ENCODE results near the gene PGBD5. TPM values are rescaled to one million over a fixed set of nuclear protein-coding genes. Genes with fewer than 3 reads are reported as not detected.

PGBD5 gene
- total and polyA plus RNA-seq, 9 of the 15 experiments (the other 6 are each of a cell fraction or from before 2014, with no cell fraction given): under 0.01 to 0.40 (median 0.10) TPM; not detected in 3

DNA sequence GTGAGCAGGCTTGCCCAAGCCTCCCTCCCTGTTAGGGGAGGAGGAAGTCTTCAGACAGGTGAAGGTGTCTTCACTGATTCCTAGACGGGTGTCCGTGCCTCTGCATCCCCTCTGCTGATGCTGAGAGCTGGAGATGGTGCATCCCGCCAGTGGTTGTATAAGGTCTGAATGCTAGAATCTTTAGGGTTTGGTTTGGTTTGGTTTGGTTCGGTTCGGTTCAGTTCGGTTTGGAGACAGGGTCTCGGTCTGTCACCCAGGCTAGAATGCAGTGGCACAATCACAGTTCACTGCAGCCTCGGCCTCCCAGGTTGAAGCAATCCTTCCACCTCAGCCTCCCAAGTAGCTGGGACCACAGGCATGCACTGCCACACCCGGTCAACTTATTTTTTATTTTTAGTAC, 153.6 kb downstream of the PGBD5 start (continued):
- TF ChIP-seq, protein P1, sequence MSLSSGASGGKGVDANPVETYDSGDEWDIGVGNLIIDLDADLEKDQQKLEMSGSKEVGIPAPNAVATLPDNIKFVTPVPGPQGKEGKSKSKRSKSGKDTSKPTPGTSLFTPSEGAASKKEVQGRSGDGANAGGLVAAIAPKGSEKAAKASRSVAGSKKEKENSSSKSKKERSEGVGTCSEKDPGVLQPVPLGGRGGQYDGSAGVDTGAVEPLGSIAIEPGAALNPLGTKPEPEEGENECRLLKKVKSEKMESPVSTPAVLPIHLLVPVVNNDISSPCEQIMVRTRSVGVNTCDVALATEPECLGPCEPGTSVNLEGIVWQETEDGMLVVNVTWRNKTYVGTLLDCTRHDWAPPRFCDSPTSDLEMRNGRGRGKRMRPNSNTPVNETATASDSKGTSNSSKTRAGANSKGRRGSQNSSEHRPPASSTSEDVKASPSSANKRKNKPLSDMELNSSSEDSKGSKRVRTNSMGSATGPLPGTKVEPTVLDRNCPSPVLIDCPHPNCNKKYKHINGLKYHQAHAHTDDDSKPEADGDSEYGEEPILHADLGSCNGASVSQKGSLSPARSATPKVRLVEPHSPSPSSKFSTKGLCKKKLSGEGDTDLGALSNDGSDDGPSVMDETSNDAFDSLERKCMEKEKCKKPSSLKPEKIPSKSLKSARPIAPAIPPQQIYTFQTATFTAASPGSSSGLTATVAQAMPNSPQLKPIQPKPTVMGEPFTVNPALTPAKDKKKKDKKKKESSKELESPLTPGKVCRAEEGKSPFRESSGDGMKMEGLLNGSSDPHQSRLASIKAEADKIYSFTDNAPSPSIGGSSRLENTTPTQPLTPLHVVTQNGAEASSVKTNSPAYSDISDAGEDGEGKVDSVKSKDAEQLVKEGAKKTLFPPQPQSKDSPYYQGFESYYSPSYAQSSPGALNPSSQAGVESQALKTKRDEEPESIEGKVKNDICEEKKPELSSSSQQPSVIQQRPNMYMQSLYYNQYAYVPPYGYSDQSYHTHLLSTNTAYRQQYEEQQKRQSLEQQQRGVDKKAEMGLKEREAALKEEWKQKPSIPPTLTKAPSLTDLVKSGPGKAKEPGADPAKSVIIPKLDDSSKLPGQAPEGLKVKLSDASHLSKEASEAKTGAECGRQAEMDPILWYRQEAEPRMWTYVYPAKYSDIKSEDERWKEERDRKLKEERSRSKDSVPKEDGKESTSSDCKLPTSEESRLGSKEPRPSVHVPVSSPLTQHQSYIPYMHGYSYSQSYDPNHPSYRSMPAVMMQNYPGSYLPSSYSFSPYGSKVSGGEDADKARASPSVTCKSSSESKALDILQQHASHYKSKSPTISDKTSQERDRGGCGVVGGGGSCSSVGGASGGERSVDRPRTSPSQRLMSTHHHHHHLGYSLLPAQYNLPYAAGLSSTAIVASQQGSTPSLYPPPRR (CRISPR knock-in tag; IDR thresholded peaks at IDR 0.05; ENCODE audit: borderline replicate concordance): no peak
- no peak for TF ChIP-seq FIP1L1 (IDR thresholded peaks at IDR 0.05; ENCODE audit: low read depth, low read length, poor library complexity, severe bottlenecking)
- TF ChIP-seq, protein P2, sequence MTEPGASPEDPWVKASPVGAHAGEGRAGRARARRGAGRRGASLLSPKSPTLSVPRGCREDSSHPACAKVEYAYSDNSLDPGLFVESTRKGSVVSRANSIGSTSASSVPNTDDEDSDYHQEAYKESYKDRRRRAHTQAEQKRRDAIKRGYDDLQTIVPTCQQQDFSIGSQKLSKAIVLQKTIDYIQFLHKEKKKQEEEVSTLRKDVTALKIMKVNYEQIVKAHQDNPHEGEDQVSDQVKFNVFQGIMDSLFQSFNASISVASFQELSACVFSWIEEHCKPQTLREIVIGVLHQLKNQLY (CRISPR knock-in tag; conservative IDR thresholded peaks at IDR 0.05): no peak
- no peak for TF ChIP-seq HIVEP1 (CRISPR knock-in tag; IDR thresholded peaks at IDR 0.05)
- TF ChIP-seq CBX1 (IDR thresholded peaks at IDR 0.05; ENCODE audit: low read depth): no peak
- TF ChIP-seq, protein P3, sequence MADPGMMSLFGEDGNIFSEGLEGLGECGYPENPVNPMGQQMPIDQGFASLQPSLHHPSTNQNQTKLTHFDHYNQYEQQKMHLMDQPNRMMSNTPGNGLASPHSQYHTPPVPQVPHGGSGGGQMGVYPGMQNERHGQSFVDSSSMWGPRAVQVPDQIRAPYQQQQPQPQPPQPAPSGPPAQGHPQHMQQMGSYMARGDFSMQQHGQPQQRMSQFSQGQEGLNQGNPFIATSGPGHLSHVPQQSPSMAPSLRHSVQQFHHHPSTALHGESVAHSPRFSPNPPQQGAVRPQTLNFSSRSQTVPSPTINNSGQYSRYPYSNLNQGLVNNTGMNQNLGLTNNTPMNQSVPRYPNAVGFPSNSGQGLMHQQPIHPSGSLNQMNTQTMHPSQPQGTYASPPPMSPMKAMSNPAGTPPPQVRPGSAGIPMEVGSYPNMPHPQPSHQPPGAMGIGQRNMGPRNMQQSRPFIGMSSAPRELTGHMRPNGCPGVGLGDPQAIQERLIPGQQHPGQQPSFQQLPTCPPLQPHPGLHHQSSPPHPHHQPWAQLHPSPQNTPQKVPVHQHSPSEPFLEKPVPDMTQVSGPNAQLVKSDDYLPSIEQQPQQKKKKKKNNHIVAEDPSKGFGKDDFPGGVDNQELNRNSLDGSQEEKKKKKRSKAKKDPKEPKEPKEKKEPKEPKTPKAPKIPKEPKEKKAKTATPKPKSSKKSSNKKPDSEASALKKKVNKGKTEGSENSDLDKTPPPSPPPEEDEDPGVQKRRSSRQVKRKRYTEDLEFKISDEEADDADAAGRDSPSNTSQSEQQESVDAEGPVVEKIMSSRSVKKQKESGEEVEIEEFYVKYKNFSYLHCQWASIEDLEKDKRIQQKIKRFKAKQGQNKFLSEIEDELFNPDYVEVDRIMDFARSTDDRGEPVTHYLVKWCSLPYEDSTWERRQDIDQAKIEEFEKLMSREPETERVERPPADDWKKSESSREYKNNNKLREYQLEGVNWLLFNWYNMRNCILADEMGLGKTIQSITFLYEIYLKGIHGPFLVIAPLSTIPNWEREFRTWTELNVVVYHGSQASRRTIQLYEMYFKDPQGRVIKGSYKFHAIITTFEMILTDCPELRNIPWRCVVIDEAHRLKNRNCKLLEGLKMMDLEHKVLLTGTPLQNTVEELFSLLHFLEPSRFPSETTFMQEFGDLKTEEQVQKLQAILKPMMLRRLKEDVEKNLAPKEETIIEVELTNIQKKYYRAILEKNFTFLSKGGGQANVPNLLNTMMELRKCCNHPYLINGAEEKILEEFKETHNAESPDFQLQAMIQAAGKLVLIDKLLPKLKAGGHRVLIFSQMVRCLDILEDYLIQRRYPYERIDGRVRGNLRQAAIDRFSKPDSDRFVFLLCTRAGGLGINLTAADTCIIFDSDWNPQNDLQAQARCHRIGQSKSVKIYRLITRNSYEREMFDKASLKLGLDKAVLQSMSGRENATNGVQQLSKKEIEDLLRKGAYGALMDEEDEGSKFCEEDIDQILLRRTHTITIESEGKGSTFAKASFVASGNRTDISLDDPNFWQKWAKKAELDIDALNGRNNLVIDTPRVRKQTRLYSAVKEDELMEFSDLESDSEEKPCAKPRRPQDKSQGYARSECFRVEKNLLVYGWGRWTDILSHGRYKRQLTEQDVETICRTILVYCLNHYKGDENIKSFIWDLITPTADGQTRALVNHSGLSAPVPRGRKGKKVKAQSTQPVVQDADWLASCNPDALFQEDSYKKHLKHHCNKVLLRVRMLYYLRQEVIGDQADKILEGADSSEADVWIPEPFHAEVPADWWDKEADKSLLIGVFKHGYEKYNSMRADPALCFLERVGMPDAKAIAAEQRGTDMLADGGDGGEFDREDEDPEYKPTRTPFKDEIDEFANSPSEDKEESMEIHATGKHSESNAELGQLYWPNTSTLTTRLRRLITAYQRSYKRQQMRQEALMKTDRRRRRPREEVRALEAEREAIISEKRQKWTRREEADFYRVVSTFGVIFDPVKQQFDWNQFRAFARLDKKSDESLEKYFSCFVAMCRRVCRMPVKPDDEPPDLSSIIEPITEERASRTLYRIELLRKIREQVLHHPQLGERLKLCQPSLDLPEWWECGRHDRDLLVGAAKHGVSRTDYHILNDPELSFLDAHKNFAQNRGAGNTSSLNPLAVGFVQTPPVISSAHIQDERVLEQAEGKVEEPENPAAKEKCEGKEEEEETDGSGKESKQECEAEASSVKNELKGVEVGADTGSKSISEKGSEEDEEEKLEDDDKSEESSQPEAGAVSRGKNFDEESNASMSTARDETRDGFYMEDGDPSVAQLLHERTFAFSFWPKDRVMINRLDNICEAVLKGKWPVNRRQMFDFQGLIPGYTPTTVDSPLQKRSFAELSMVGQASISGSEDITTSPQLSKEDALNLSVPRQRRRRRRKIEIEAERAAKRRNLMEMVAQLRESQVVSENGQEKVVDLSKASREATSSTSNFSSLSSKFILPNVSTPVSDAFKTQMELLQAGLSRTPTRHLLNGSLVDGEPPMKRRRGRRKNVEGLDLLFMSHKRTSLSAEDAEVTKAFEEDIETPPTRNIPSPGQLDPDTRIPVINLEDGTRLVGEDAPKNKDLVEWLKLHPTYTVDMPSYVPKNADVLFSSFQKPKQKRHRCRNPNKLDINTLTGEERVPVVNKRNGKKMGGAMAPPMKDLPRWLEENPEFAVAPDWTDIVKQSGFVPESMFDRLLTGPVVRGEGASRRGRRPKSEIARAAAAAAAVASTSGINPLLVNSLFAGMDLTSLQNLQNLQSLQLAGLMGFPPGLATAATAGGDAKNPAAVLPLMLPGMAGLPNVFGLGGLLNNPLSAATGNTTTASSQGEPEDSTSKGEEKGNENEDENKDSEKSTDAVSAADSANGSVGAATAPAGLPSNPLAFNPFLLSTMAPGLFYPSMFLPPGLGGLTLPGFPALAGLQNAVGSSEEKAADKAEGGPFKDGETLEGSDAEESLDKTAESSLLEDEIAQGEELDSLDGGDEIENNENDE (IDR thresholded peaks at IDR 0.05; ENCODE audit: low read depth, low read length): no peak
- TF ChIP-seq, protein P4, sequence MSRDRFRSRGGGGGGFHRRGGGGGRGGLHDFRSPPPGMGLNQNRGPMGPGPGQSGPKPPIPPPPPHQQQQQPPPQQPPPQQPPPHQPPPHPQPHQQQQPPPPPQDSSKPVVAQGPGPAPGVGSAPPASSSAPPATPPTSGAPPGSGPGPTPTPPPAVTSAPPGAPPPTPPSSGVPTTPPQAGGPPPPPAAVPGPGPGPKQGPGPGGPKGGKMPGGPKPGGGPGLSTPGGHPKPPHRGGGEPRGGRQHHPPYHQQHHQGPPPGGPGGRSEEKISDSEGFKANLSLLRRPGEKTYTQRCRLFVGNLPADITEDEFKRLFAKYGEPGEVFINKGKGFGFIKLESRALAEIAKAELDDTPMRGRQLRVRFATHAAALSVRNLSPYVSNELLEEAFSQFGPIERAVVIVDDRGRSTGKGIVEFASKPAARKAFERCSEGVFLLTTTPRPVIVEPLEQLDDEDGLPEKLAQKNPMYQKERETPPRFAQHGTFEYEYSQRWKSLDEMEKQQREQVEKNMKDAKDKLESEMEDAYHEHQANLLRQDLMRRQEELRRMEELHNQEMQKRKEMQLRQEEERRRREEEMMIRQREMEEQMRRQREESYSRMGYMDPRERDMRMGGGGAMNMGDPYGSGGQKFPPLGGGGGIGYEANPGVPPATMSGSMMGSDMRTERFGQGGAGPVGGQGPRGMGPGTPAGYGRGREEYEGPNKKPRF (IDR thresholded peaks at IDR 0.05; ENCODE audit: low read depth, low read length): no peak

All from K562 (cell line).